NCI-H2171 (cell line): ENCODE measurements around the gene USP17L30.
"Not testable (repeated sequence)": the region's sequence is repeated elsewhere in the genome, so short reads cannot be mapped to it uniquely, and the experiment has no call there.

Source experiments
- DNase-seq: peaks from one replicate; lab custom pipeline; 2025; lab: John Stamatoyannopoulos, UW

USP17L30 gene

GRCh38 chr4:9362829-9363228 lies at the start of gene USP17L30:
Gene USP17L30 (plus strand): TSS chr4:9363129. CDS start chr4:9363129, 0 bp downstream.
- DNase-seq: not testable (repeated sequence)

- not testable (repeated sequence) for DNase-seq
These were observed 38.7 kb upstream of the USP17L30 start for GRCh38 chr4:9324191-9324590.

GRCh38 chr4:9324865-9325264 lies 38.1 kb upstream of the USP17L30 start, which contains the start of gene USP17L24:
Gene USP17L24 (plus strand): TSS chr4:9325165. CDS start chr4:9325165, 0 bp downstream.
- DNase-seq: not testable (repeated sequence)

GRCh38 chr4:9329611-9330010 lies 33.3 kb upstream of the USP17L30 start, which contains the start of gene USP17L25:
Gene USP17L25 (plus strand): TSS chr4:9329911. CDS start chr4:9329911, 0 bp downstream.
- not testable (repeated sequence) for DNase-seq

- not testable (repeated sequence) for DNase-seq
These were observed 28.6 kb upstream of the USP17L30 start, which contains the start of gene USP17L26 for GRCh38 chr4:9334358-9334757. Gene USP17L26 (plus strand): TSS chr4:9334658. CDS start chr4:9334658, 0 bp downstream.

GRCh38 chr4:9339103-9339502 lies 23.8 kb upstream of the USP17L30 start, which contains the start of gene USP17L5:
Gene USP17L5 (plus strand): TSS chr4:9339403. CDS start chr4:9339403, 0 bp downstream.
- not testable (repeated sequence) for DNase-seq

- not testable (repeated sequence) for DNase-seq
These were observed 19.1 kb upstream of the USP17L30 start, which contains the start of gene USP17L27 for GRCh38 chr4:9343848-9344247. Gene USP17L27 (plus strand): TSS chr4:9344148. CDS start chr4:9344148, 0 bp downstream.

- not testable (repeated sequence) for DNase-seq
These were observed 14.3 kb upstream of the USP17L30 start, which contains the start of gene USP17L28 for GRCh38 chr4:9348593-9348992. Gene USP17L28 (plus strand): TSS chr4:9348893. CDS start chr4:9348893, 0 bp downstream.

GRCh38 chr4:9350866-9351265 lies 12.1 kb upstream of the USP17L30 start:
- DNase-seq: not testable (repeated sequence)

- DNase-seq: not testable (repeated sequence)
These were observed 9.6 kb upstream of the USP17L30 start, which contains the start of gene USP17L29 for GRCh38 chr4:9353338-9353737. Gene USP17L29 (plus strand): TSS chr4:9353638. CDS start chr4:9353638, 0 bp downstream.

- not testable (repeated sequence) for DNase-seq
These were observed 17.0 kb downstream of the USP17L30 start for GRCh38 chr4:9379881-9380280.

GRCh38 chr4:9381012-9381534 lies 18.1 kb downstream of the USP17L30 start:
- not testable (repeated sequence) for DNase-seq

GRCh38 chr4:9384126-9384525 lies 21.2 kb downstream of the USP17L30 start:
- no peak for DNase-seq

- DNase-seq: not testable (repeated sequence)
These were observed 26.1 kb downstream of the USP17L30 start for GRCh38 chr4:9389001-9389400.

GRCh38 chr4:9405774-9406173 lies 42.8 kb downstream of the USP17L30 start:
- DNase-seq: not testable (repeated sequence)

GRCh38 chr4:9406491-9406890 lies 43.6 kb downstream of the USP17L30 start:
- not testable (repeated sequence) for DNase-seq

GRCh38 chr4:9409793-9410192 lies 46.9 kb downstream of the USP17L30 start:
- DNase-seq: no peak
